Measurements from ENCODE around the gene FARS2.

The FARS2 gene

GRCh38 chr6:5710936-5711335 lies 449.6 kb downstream of the FARS2 start:
- no peak for DNase-seq

DNA sequence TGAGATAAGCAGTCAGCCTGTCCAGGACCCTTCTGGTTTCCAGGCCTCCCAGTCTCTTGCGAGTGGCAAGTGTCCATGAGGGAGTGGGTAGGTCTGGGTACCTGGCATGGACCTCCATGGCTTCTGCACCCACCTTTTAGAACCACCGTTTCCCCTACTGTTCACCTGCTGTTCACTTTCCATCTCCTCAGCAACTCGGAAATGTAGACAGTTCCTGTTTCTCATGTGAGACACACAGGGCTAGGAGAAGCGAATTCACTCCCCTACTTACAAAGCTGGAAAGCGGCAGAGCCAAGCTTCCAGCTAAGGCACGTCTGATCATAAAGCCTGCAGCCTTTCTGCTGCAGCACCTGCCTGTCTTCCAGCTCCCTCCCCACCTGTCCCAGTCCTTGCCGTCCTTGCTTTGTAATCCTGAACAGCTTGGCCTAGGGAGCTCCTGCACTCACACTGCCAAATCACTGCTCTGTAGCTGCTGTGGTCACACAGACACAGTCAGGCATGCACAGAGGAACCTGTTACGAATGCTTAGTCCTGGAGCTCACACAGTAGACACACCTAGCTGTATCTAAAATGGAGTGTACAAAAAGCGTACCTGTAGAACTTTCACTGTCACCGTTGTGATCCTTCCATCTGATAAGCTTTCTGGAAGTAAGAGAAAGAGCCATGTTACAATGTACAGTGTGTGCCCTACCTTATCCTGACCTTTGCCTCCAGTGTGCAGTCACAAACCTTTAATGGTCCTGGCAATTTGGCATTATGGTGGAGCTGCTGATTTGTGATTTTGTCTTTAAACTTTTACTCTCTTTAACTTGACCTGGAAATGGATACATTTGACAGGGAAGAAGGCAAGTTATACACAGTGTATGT lies 451.3 kb downstream of the FARS2 start:
- no peak for DNase-seq

DNA sequence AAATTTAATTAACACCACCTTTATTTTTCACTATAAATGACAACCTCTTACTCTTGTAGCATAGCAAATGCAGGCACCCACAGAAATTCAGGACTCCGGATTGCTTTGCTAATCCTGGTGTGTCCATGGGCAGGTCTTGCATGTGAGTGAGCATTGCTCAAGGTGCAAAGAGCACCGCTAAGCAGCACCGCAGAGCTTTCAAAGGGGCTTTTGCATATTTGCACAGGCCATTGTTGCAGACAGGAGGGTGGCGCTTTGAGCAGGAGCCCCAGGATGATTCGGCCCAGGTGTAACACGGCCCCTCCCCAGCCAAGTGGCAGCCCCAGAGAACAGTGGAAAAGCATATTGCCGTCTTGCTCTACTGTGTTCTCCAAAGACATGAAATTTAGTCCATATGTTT lies 452.2 kb downstream of the FARS2 start:
- no peak for DNase-seq

DNA sequence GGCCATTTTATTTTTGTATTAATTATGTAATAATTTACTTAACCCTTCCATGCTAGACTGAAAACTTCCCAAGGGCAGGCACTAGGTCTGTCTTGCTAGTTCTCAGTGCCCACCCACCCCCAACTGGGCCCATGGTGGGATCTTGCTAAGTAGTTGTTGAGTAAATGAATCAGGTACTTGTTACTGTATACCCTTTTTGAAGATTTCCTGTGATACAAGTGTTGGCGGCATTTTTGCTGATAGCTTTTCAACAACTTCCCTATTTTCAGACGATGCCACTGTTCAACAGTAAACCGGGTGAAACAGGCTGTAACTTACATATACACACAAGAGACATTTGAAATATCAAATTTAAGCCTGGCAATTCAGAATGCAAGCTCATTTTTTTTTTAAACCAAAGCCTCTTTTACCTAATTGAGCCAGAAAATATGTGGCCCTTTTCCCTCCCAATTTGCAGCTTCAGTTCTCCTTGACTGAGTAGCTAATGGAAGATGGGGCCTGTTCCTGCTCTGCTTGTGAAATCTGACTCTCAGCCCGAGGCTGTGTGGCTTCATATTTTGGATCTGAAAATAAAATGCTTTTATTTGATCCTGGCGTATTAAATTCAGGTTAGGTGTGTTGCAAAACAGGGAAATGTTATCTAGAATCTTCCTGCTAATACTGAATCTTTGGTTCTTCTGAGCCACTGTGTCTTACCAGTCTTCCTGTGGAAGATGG lies 457.1 kb downstream of the FARS2 start:
- peak; percentile 26 for DNase-seq

DNA sequence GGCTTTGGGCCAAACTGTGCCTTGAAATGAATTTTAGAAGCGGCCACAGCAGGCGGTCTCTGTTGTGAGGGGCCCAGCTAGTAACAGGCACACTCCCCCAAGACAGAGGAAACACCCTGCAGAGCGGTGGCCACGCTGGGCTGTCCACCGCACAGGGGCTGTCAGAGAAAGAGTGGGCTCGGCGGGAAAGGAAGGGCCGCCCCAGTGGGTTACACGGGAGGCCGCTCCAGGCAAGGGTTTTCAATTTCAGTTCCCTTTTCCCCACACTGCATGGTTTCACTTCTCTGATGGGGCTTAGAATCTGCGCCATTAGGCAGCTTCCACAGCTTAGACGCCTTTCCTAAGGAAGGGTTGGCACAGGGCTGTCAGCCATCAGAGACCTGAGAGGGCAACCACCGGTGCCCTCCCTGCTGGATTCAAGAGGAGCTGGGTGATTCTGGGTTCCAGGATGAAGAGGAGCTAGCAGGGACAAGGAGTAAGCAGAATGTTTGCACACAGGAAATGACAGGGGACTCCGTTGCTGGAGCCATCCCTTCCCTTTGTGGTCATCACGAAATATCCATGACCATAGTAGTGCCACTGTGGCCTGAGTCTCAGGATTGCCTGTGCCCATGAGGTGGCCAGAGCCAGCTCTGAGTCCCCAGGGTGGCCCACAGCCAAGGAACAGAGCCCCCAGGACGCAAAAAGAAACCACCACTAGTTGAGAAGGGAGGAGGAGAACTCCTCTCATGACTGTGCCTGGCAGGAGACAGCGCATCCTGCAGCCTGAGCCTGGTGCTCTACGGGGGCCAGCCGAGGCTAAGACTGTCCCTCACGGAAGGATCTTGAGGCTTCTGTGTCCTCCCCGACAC lies 462.8 kb downstream of the FARS2 start:
- peak; percentile 40 for DNase-seq

DNA sequence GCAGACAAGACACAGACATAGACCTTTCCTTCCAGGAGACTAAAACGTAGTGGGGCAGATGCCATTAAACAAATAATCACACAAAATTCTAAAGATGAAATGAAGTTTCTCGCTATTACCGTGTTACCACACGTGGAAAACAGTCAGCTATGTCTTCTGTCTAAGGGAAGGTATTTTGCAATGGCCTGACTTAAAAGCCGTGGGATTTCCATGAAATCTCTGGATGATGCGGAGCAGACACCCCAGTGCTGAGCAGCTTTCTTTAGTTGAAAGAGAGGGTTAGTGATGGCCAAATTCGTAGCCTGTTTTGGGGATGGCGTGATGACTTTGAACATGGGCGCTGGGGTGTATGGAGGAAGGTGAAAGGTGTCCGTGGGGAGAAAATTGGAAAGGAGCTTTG lies 463.6 kb downstream of the FARS2 start:
- no peak for DNase-seq

DNA sequence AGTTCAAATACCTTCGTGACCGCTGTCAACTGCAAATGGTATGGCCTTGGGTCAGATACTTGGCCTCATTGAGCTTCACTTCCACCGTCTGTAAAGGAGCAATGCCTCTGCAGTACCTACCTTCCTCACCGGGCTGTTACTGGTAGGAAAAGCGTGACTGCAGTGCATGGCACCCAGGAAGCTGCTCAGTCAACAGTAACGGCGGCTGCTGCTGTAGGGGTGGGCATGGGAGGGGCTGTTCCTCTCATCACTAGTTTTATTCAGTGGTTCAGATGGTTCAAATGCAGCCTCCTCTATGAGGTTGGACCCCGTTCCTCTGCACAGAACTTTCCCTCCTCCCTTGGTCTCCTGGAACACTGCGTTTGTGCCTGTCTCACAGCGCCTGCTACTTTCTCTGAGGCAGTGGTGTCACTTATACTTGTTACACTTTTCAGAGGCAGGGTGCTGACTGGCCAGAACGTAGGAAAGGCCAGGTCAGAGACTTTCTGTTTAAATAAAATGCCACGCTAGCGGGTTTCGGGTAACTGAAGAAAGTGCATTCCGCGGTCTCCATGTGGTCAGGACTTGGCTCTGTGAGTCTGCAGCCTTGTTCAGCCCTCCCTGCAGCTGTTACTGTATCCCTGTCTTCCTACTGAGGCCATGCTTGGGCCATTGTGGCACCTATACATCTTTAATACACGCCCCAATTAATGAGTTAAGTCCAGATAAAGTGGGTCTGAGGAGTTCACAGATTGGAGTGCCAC lies 465.8 kb downstream of the FARS2 start:
- peak; percentile 31 for DNase-seq

DNA sequence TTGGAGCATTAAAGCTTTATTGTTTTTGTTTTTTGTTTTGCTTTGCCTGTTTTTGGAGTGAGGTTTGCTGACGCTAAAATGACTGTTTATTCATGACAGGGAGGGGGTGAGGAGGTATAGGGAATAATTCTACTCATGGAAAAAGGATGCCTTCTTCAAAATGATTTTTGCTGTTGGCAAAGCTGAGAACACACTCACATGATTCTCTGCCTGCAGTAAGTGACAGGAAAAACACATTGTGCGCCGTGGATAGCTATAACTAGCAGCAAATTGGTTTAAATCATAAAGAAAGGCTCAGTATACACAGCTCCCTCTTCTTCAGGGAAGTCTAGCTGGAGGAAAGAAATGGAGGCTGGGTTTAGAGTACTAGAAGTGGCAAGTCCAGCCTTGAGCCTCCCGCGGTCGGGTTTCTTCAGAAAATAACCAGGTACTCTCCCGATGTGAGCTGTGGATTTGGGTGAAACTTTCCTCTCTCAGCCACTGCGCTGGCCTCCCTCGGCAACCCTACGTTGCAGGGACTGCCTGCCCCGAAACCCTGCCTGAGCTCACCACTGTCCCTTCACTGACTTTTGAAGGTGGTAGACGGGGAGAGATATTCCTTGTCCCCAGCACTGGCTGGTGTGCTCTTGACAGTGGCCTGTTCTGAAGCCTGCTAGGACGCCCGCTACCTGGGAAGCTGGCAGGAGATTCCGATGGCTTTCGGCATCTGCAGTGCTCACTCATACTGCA lies 467.2 kb downstream of the FARS2 start:
- no peak for DNase-seq

DNA sequence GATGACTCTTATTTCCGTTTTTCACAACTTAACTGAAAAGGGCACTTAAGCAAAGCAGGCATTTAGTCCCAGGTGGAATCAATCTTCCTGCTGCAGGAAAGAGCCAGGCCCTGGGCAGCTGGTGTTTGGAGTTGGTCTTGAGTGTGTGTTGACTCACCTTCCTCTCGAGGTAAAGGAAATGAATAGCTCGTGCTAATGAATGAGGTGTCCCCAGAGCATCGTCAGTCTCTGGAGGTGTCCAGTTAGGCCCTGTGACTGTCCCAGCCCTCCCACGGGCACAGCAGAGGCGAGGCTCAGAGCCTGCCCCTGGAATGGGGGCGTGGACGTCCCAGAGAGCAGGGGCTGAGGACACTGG lies 467.7 kb downstream of the FARS2 start:
- DNase-seq: peak; percentile 67

GRCh38 chr6:5729813-5730517 lies 468.7 kb downstream of the FARS2 start:
- no peak for DNase-seq

GRCh38 chr6:5730585-5731263 lies 469.4 kb downstream of the FARS2 start:
- peak; percentile 37 for DNase-seq

- DNase-seq: peak; percentile 15
Measured at GRCh38 chr6:5731435-5731834, 470.1 kb downstream of the FARS2 start.

DNA sequence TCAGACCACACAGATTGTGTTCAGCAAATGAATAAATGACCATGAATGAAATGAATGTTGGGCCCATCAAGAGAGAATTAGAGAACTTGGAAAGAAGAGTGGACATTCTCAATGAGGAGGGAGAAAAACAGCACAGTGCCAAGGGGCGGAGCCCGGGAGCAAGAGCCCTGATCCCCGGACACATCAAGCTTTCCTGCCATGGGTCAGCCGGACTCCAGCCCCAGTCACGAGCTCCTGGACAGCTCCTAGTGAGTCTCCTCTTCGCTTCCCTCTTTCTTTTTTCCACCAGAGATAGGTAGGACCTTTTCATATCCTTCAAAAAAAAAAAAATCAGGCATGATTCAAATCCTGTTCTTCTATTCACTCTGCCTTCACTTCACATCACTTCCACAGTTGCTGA lies 471.2 kb downstream of the FARS2 start:
- peak; percentile 48 for DNase-seq

- peak; percentile 29 for DNase-seq
Measured at GRCh38 chr6:5736016-5736738, 474.9 kb downstream of the FARS2 start.

DNA sequence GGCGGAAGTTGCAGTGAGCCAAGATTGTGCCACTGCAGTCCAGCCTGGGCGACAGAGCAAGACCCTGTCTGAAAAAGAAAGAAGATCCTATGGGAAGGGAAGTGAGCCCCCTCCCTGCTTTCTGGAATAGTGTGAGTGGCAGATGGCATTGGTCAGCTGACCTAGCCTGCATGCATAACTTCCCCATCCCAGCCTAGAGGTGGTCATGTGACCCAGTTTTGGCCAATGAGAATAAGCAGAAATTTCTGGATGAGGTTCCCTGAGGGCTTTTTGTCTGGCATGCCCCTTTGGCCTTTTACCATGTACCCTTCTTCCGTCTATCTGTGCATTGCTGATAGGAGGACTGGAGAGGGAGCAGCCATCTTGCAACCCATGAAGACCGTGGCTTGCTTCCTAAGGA lies 476.1 kb downstream of the FARS2 start:
- DNase-seq: peak; percentile 31

DNA sequence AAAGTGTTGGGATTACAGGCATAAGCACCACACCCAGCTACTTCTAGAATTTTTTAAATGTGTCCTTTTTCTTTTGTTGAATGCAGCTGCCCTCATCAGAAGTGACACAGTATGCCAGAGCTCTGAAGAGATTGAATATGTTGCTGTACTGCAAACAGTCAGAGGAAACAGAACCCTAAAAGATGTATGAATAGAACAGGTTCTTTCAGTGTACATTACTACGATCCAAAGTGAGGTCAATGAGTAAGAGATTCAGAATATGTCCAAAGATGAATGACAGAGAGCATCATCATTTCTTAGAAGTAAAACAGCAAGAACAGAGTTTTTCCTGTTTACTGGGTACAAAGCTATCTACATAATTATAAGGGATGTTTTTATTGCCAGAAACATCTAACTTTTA lies 476.9 kb downstream of the FARS2 start:
- no peak for DNase-seq

DNA sequence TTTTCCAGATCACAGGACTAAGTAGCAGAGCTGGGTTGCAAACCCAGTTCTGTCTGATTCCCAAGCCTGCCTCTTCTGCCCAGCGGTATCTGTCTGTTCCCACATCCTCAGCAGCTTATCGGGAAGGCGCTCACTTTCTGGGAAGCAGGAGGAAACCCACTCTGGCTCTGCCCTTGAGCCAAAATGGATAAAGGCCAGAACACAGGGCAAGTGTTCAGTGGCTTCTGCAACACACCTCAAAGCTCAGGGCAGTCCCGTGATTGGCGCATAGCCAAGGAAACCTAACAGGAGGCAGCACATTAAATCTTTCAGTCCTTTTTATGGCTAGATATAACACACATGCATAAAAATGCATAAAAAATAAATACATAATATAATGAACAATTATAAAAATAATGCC lies 483.2 kb downstream of the FARS2 start:
- no peak for DNase-seq

GRCh38 chr6:5745081-5745480 lies 483.8 kb downstream of the FARS2 start:
- DNase-seq: no peak

DNA sequence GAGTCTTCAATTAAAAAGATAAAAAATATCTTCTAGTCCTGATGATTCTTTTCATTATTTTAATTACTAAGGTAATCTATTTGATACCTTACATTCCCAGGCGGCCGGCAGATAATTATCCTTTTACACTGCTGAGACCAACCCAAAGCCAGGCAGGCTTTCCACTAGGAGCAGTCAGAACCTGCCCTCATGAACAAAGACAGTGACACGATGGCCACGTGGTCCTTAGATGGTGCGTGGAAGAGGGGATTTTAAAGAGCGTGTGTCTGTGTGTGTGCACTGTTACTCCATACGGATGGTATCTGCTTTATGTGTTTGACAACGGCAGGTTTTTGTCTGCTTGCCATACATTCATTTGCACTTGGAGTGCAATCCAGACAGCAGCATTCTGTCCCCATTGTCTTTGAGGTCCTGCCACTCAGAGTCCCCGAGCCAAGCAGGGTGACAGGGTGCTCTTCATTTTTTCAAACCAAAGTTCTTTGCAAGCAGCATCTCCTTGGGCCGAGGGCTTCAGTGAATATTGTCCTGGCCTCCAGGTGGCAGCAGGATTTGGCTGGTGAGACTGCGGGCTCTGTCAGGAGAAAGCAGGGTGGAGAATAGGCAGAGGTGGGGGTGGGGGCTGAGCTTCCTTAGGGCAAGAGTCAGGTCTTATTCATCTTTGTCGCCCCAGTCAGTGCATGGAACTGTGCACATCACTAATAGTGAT lies 484.9 kb downstream of the FARS2 start:
- DNase-seq: peak; percentile 64
